CD4-positive, alpha-beta T cell treated with Interferon gamma for 1 hour (primary cell): ENCODE measurements around the gene RASGEF1B.

Experiments
- DNase-seq: peaks from one replicate; pipeline ENCODE4 v3.0.0-alpha.2; 2020

The RASGEF1B gene

GRCh38 chr4:81471588-81472280 is at the start of gene RASGEF1B:
TSS of gene RASGEF1B (minus strand) at chr4:81471907. CDS start at chr4:81459508, 12,399 bp downstream.
- DNase-seq, result peak; percentile 97

DNA sequence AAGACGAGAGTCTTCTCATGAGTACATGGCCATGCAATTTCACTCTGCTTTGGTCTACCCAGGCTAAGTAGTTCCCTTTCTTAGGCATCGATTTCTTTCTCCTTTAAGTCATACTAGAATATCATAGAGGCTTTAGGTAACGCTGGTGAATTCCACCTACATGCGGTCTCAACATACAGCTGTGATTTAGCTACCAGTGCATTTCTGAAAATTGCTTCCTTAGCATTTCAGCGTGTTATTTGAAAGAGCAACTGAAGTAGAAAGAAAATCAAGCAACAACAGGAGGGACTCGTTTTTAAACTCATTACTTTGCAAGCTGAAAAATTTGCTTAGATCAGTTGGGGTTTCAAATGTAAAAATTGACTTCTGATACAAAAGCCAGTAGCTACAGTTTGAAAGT is 48.1 kb upstream of the RASGEF1B start:
- DNase-seq, result no peak

DNA sequence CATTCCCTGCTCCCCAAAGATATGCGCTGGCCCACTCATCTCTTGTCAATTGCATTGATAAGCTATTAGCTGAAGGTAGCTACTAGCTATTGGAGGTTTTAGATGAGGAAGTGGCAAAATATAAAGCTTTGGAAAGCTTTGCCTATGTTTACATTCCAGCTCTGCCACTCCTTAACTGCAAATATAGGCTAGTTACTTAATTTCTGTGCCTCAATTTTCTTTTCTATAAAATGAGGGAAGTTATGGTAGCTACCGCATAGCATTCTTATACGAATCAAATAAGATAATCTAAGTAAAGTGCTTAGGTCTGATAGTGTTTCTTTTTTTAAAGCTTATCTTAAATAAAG is 47.7 kb upstream of the RASGEF1B start:
- no peak for DNase-seq

DNA sequence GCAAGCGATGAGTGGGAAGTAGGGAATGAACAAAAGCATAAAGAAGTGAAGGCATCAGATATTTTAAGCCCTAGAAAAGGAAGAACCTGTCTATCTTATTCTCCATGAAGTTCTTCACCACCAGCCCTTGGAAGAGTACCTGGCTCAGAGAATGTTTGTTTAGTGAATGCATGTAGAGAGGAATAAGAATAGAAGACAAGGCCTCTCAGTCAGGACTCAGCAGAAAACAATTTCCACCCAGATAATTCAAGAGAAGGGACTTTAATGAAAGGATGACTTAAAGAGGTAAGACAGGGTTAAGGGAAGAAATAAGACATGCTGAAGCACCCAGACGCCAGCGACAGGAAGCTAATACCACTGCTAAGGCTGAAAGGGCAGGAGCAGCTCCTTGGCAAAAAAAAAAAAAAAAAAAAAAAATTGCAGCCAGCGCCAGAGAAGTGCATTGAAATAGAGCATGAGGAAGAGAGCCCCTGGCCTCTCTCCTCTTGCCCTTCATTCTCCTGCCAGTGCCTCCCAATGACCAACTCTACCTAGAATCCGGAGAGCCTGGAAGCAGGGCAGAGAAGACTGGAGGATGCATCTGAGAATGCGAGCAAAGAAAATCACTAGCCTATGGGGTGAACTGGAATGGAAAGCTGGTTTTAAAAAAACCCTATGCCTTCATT is 47.2 kb upstream of the RASGEF1B start:
- no peak for DNase-seq

DNA sequence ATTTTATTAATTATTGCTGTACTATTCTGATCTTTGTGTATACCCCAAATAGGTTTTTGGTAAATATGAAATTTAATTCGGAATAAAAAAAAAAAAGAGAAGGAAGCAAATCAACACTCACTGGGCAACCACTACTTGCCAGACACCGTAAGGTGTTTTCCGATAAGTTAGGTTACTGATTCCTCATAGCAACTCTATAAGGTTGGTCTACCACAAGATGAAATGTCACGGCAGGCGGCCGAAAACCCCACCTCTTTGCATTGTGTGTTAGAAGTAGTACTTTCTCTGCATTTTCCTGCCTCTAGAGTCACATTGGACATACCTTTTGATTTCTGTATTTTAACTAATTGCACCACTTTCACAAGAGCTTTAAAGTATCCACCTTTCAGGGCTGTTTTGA is 44.5 kb upstream of the RASGEF1B start:
- peak; percentile 11 for DNase-seq

DNA sequence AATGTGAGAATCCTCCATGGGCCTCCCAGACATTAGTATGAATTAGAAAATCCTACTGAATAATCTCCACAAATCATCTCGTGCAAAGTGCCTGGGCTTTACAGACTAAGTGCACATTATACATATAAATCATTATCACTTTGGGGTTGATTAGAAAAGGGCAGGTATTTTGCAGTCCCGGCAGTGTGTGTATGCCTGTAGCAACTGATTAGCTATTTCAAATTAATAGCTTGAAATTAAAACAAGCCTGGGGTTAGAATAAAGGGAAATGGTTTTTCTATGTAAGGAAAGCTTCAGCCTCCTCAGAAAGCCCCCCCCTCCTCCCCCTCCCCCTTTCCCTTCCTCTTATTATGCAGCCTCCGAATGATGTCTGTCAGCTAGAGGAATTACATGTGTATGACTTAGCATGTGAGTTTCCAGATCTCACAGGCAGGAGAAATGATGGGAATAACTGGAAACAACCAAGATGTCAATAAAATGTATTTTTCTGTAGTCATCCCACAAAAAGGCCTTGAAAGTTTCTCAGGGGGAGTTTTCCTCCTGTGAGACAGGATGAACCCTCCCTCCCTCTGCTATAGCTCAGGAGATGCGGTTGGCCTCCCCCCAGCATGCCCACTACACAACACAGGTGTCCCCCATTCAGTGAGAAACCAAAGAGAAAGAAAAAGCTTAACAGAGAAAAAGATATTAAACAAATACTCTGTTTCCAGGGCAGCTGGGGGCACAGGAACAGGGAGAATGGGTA is 41.2 kb upstream of the RASGEF1B start:
- peak; percentile 57 for DNase-seq

GRCh38 chr4:81512001-81512756 is 40.5 kb upstream of the RASGEF1B start:
- no peak for DNase-seq

DNA sequence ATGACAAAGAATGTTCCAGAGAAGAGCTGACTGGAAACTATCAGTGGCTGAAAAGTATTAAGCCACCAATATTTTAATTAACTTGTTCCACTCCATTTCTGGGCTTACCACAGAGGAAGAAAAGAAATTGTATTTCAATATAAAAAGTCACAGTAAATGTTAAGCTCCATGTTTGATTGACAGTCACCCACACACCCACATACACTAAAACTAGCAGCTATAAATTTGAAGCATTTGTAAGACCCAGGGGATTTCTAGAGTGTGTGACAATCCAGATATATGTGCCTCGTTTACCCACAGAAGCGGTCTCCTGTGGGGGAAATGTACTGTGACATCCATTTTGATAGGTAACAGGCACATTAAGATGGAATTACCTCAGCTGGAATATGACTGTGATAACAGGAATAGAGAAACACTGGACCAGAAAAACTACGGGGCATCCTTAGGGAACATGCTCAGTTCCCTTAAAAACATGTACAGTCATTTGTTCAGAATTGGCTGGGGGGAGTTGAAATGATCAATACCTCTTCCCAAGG is 39.0 kb upstream of the RASGEF1B start:
- DNase-seq, result no peak

DNA sequence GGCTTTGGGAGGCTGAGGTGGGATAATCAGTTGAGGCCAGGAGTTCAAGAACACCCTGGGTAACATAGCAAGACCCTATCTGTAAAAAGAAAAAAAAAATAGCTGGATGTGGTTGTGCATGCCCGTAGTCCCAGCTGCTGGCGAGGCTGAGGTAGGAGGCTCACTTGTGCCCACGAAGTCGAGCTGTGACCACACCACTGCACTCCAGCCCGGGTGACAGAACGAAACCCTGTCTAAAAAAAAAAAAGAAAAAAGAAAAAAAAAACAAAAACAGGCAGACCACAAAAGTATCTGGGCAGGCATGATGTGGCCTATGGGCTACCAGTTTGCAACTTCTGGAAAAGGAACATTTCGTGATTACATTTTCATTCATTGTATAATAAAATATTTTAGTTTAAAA is 38.1 kb upstream of the RASGEF1B start:
- DNase-seq, result peak; percentile 37

DNA sequence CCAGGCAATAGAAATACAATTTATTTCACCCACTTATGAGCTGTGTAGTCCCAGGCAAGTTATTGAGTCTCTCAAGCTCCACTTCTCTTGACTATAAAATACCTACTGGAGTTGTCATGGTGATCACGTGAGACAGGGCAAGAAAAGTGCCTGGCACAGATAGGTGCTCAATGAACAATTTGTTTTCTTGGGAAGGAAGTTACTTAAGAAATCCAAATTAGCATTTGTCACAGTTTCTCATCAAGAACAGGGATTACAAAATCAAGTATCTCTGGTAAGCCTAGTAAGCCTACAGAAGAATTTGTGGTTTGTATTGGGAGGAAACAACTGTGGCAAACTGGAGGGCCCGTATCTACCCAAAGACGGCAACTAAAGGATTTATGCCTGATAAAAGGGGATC is 37.5 kb upstream of the RASGEF1B start:
- no peak for DNase-seq

DNA sequence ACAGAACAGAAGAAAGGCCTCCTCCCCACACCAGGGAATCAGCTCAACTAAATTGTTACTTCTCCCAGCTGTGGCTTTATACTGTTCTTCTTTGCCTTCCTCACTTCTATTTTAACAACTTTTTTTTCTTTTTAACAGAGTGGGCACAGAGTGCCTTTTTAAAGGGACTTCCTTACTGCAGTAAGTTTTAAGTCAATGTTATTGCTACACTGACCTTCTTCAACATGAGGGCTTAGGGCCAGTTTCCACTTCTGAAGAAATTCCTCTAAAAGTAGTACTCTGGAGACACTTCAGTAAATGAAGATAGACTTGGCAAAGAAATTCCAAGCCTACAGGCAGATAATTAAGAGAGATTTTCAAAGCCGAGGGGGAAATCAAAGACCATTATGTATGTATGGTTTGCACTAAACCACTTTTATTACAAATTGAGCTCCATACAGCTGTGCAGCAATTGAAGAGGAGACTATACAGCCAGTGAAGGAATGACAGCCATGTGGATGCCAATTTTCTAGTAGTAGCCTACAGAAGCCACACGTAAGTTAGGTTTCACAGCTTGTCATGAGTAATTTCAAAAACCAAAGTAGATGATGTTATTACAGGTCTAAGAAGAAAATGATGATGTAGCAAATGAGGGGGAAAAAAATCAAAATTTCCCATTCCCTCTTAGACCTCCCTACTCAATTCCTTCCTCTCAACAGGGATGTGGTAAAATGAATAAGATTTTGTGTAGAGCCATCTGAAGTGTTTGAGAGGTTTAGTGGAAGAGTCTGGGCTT is 36.9 kb upstream of the RASGEF1B start:
- no peak for DNase-seq

DNA sequence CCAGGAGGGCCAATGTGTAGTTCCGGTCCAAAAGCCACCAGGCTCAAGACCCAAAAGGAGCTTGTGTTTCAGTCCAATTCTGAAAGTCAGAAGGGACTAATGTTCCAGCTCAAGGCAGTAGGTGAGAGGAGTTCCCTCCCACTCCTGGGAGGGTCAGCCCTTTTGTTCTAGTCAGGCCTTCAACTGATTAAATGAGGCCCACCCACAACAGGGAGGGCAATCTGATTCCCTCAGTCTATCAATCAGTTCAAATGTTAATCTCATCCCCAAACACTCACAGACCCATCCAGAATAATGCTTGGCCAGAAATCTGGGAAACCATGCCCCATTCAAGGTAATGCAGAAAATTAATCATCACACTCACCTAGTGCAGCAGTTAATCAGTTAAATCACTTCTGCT is 35.8 kb upstream of the RASGEF1B start:
- no peak for DNase-seq

- no peak for DNase-seq
These were observed 35.0 kb upstream of the RASGEF1B start for GRCh38 chr4:81506731-81507130.

DNA sequence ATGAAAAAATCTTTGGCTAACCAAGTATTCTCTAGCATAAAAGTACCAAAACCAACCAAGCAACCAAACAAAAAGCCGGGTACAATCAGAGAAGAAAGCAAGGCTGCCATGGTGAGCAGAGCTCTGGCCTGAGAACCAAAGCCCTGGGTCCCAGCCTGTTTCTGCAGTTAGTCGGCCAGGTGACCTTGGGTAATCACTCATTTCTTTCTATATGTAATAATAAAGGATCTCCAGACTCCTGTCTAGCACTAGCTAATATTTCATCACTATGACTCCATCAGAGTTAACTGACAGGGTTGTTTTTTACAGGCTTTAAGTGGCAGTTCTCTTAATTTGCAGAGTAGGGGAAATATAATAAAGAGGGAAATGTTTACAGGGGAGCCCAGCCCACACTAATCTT is 34.0 kb upstream of the RASGEF1B start:
- no peak for DNase-seq

DNA sequence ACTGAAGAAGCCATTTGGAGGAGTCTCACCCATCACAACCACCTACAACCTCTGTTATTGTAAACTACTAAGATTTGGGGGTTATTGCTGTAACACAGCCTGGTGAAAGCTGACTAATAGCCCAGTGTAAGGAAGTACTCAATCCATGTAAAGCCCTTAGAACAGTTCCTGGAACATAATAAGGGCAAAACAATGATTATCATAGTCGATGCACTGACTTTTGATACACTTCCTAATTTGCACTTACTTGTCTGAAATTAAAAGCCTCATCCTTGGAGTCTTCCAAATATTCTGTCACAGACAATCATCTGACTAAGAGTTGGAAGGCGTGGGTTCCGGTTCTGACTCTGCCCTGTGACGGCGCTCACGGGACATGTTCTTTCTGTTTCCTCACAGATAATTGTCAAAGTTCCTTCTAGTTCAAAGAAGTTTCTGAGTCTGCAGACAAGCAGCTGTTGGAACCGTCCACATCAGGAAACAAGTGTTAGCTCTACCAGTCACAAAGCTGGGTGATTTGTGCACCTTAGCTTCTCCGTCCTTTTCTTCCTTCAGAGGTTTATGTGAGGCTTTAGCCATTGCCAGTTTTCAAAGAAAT is 33.4 kb upstream of the RASGEF1B start:
- DNase-seq, result peak; percentile 80

DNA sequence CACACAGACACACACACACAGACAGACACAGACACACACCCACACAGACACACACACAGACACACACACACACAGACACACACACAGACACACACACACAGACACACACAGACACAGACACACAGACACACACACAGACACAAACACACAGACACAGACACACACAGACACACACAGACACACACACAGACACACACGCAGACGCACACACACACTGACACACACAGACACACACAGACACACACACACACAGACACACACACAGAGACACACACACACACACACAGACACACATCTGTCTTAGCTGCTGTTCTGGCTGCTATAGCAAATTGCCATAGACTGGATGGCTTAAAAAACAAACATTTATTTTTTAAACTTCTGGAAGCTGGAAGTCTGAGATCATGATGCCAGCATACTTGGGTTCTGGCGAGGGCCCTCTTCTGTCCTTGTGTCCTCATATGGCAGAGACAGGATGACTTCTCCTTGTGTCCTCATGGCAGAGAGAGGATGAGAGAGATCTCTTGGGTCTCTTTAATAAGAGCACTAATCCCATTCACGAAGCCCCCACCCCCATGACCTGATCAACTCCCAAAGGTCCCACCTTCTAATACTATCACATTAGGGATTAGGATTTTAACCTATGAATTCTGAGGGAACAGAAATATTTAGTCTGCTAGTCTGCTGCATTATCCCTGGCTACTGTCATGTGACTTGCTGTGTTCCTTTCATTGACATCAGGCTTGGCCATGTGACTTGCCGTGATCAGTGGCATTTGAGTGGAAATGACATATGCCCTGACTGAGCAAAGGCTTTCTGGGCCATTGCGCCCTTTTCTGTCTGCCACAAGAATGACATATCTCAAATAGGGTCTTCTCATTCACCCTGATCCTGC is 32.7 kb upstream of the RASGEF1B start:
- peak; percentile 36 for DNase-seq

DNA sequence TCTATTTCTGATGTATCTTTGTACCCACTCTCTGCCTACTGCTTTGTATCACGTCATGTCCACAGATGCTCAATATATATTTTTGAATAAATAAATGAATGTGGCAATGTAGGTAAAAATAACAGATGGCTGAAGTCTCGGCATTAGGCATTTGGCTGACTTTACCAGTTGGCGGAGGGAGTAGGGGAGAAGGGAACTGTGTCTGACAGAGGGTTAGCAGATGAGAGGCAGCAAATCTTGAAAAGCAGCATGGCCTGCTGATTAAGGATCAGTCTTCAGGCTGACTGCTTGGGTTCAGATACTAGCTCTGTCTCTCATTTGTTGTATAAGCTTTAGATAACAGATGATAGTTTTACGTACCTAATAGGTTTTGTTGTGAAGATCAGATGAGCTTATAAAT is 31.9 kb upstream of the RASGEF1B start:
- no peak for DNase-seq

- DNase-seq, result no peak
These were observed 30.9 kb upstream of the RASGEF1B start for GRCh38 chr4:81502564-81502963.

- no peak for DNase-seq
These were observed 28.1 kb upstream of the RASGEF1B start for GRCh38 chr4:81499840-81500239.

- DNase-seq, result no peak
These were observed 26.9 kb upstream of the RASGEF1B start for GRCh38 chr4:81498551-81499099.
